Liver (tissue), 3 donors: ENCODE measurements around the gene RBM15.

Experiments used
- CTCF ChIP-seq: fragments of 150-350 bp; IDR thresholded peaks from 2 replicates; pipeline ENCODE4 v1.5.1; 2017; ENCODE audit warnings: improper control_type of control experiment, low read depth, low read length; ENCODE audit not compliant: missing input control
- NR2F2 ChIP-seq: IDR thresholded peaks from 2 replicates; pipeline ENCODE4 v1.6.1; 2016; ENCODE audit warnings: antibody characterized with exemption
- RAD21 ChIP-seq, 2 donors: IDR thresholded peaks; 2 replicates each; pipeline ENCODE4 v1.6.1; 2016; ENCODE audit warnings: antibody characterized with exemption in 2 of 2, mild to moderate bottlenecking in 2 of 2
- SP1 ChIP-seq: IDR thresholded peaks from 2 replicates; pipeline ENCODE4 v1.6.1; 2018; ENCODE audit warnings: antibody characterized with exemption, mild to moderate bottlenecking
- TF ChIP-seq, protein P1 (sequence below): IDR thresholded peaks from 2 replicates; pipeline ENCODE4 v1.6.1; 2016; ENCODE audit warnings: antibody characterized with exemption
- donor health status: healthy.
- donor health status: healthy.

GRCh38 chr1:110348050-110348449, 8.9 kb downstream of the RBM15 start:
- TF ChIP-seq, protein P1, sequence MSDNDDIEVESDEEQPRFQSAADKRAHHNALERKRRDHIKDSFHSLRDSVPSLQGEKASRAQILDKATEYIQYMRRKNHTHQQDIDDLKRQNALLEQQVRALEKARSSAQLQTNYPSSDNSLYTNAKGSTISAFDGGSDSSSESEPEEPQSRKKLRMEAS = no peak
- no peak for TF ChIP-seq SP1
- no peak for TF ChIP-seq CTCF
- no peak for TF ChIP-seq NR2F2
- TF ChIP-seq RAD21 (IDR thresholded peaks at IDR 0.05) = no peak
